HG02943 (cell line): Measurements from ENCODE around the gene CARD18.

Source experiments
- ATAC-seq: cut with Tn5 transposase; IDR thresholded peaks from one replicate; pipeline ENCODE4 v1.9.1; 2021; ENCODE audit warnings: mild to moderate bottlenecking, low read depth, moderate library complexity; ENCODE audit not compliant: unreplicated experiment

Gene CARD18

GRCh38 chr11:105092256-105093239 is 47.0 kb downstream of the CARD18 start:
- ATAC-seq: no peak
